Fibroblast of gingiva (primary cell): Measurements from ENCODE around the gene AARS2.

Experiments
- DNase-seq: peaks from one replicate; pipeline ENCODE4 v3.0.0-alpha.2; 2011; ENCODE audit warnings: low read depth

Gene AARS2

DNA sequence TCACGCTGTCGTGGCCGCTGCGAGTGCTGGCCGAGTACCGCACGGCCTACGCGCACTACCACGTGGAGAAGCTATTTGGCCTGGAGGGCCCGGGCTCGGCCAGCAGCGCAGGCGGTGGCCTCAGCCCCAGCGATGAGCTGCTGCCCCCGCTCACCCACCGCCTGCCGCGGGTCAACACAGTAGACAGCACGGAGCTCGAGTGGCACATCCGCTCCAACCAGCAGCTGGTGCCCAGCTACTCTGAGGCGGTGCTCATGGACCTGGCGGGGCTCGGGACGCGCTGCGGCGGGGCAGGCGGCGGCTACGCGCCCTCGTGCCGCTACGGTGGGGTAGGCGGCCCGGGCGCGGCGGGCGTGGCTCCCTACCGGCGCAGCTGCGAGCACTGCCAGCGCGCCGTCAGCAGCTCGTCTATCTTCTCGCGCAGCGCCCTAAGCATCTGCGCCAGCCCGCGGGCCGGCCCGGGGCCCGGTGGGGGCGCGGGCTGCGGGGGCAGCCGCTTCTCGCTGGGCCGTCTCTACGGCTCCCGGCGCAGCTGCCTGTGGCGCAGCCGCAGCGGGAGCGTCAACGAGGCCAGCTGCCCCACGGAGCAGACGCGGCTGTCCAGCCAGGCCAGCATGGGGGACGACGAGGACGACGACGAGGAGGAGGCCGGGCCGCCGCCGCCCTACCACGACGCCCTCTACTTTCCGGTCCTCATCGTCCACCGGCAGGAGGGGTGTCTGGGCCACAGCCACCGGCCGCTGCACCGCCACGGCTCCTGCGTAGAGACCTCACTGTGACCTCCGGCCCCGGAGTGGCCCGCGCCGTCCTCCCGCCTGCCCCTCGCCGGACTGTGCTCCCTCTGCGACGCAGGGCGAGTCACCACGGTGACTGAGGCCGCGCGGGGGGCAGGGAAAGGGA lies 37.1 kb downstream of the AARS2 start:
- DNase-seq = no peak

- DNase-seq = no peak
Observed at GRCh38 chr6:44275271-44275748, 37.8 kb downstream of the AARS2 start.

DNA sequence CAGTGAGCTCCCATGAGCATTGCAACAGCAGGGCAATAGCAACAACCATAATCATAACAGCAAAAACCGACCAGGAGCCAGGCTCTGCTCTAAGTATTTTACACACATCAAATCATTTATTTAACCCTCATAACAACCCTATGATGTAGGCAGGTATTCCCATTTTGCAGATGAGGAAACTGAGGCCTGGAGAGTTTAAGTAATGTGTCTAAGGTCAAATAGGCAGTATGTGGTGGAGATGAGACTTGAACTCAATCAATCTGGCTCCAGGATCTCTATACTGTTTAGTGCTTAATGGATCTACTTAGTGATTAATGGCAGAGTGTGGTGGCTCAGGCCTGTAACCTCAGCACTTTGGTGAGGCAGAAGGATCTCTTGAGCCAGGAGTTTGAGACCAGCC lies 39.5 kb downstream of the AARS2 start:
- DNase-seq = no peak

GRCh38 chr6:44272999-44273566 lies 40.1 kb downstream of the AARS2 start:
- no peak for DNase-seq

GRCh38 chr6:44272529-44272928 lies 40.6 kb downstream of the AARS2 start:
- DNase-seq = no peak

DNA sequence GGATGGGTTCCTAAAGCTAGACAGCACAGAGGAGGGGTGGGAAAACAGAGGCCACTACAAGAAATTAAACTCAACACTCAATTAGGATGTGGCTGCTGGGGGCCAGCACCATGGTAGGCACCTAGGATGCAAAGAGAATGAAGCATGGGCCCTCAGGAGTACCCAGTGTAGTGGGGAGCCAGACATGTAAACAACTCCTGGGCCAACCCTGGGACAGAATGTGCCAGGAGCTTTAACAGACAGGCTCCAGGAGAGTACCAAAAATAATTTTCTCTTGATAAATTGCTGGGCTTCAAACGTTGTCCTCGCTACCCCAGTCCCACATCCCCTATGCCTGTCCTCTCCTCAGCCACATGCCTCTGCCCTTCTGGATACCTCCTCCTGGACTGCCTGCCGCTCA lies 41.2 kb downstream of the AARS2 start:
- no peak for DNase-seq

DNA sequence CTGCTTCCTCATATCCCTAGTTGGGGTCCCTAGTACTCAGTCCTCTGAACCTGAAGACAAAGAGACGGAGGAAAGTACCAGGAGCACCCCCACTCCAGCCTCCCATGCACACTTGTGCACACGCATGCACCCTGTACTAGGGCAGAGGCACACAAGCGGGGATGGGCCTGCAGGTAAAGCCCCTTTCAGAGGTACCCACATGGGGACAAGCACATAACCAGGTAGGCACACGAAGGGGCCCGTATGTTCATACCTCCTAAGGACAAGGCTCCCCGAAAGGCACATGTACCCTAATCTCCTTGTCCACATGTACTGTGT lies 41.8 kb downstream of the AARS2 start:
- no peak for DNase-seq

GRCh38 chr6:44270526-44271405 lies 42.4 kb downstream of the AARS2 start:
- no peak for DNase-seq

DNA sequence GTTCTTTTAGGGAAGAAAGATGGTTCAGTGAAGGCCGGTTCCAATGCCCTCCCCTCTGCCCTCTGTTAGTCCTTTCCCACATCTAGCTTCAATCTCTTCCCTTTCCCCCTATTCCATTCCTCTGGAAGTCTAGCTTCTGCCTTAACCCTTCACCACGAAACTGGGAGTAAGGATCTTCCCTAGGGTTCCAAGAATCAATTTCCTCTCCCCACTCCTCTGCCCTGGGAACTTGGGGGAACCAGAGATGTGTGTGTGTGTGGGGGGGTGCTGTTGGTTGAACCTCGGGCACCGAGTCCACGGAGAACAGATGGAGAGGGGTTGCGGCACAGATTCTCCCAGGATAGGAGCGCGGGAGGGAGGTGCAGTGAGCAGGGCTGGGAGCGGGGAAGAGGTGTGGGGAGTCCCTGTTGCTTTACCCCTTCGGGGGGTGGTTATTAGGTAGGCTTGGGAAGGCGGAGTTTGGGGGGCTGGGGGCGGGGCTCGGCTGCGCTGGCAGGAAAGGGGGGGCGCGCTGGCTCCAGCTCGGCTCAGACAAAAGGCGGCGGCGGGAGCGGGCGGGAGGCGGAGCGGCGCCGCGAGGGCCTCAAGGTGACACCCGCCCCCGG lies 43.1 kb downstream of the AARS2 start, which contains the start of gene TMEM151B:
TMEM151B (plus strand) TSS at position 530 of the 605 bp plus-strand sequence. CDS start 293 bp downstream, outside the sequence.
- no peak for DNase-seq

- no peak for DNase-seq
Observed at GRCh38 chr6:44269178-44269920, 43.8 kb downstream of the AARS2 start.

- DNase-seq = no peak
Observed at GRCh38 chr6:44268095-44268628, 45.0 kb downstream of the AARS2 start.

DNA sequence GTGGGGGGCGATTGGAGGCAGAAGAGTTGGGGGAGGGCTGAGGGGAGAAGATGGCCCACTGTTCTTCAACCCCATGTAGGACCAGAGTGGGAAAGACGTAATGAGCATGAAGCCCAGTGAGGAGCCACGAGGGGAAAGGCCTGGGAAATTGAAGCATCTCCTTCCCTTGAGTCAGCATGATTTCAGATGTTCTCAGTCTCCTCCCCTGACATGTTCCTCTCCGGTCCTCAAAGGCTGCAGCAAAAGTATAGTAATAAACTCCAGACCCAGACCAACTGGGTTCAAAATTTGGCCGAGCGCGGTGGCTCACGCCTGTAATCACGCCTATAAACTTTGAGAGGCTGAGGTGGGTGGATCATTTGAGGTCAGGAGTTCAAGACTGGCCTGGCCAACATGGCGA lies 45.9 kb downstream of the AARS2 start:
- no peak for DNase-seq

DNA sequence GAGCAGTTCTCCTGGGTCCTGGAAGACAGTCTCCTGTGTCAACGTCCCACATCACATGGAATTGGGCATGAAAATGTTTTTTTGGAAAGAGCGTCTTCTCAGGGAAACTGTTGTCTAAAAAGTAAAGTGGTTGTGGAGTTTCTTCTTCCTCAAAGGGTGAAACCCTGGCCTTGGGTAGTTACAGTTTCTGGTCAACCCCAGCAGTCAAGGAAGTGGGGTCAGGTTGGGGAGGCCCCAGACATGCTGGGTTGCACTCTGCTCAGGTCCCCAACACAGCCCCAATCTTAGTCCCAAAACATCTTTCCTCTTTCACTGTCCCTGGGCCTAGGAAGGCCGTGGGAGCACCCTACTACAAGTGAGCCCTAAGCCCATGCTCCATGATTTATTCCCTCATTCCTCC lies 46.8 kb downstream of the AARS2 start:
- no peak for DNase-seq

DNA sequence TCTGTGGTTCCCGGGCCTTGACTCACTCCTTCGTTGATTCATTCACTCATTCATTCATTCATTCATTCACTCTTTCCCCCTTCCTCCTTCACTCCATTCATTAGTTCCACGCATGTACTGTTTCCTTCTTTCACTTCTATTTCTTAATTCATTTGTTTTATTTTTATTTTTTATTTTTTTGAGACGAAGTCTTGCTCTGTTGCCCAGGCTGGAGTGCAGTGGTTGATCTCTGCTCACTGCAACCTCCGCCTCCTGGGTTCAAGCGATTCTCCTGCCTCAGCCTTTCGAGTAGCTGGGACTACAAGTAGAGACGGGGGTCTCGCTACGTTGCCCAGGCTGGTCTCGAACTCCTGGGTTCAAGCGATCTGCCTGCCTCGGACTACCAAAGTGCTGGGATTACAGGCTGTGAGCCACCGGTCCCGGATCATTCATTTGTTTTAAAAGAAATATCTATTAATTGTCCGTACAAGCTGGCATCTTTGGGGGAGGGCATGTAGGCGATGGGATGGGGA lies 47.4 kb downstream of the AARS2 start:
- DNase-seq = no peak

GRCh38 chr6:44265007-44265721 lies 48.0 kb downstream of the AARS2 start, which contains the start of gene NFKBIE:
TSS of gene NFKBIE (minus strand) at chr6:44265551. CDS start at chr6:44265346, 205 bp downstream.
- DNase-seq = peak; percentile 87

DNA sequence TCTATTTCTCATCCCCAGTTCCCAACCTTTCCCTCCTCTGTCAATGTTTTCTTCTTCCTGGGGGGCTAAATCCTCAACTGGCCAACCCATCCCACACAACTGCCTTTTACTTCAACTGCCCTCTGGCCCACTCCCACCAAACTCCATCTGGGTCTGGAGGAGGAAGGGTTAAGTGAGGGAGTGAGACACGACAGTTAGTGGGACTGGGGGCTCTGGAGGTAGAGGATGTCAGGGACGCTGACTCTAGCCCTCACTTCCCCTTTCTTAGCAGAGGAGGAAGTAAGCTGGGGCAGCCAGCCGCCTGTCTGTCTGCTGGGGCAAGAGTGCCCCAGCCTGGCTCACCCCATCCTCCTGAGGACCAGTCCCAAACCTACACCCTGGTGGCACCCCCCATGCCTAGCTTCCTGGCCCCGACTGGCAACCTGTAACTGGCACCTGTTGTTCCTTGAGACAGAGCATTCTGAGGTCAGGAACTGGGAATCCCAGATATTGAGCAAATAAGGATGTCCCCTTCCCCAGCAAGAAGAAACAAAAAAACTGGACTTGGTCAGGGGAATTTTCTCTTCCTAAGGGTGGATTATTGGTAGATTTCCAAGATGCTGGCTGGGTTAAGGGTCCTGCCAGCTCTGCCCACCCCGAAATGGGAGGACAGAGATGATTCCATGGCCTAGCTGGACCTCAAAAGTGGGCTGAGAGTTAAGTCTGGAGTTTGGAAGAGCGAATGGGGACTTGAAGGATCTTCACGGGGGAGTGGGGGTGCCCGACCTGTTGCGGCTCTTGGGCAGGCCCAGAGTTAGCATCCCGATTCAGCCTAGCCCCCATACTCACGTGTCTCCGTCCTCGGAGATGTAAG lies 48.8 kb downstream of the AARS2 start:
- DNase-seq = no peak

DNA sequence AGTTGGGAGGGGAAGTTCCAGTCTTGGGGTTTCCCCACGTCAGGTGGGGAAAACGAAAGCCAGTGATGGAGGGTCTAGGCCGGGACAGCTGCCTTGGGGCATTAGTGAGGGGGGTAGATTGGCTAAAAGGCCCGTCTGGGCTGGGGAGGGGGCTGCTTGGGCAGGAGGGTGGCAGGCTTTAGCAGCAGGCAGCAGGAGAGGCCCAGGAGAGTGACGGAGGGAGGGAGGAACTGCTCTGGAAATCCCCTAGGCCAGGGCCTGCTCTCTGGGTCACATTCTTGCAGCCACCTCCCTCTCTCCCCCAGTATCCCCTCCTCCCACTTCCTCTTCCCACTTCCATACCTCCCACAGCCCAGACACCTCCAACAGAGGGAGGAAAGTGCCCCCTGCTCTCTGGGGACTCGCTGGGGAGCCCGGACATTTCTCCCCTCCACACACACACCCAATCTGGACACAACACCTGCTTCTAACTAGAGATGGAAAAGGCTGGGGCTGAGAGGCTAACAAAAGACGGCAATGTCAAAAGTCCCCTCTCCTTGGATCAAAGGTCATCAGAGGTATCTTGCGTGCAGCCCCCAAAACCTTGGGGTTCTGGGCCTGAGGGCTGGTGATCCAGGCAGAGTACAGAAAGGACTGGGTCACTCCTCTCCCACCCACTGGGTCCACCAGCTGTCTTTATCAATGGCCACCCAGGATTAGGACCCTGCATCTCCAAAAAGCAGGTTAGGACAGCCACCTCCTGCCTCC lies 49.6 kb downstream of the AARS2 start:
- no peak for DNase-seq
